Vagina (tissue), 2 donors: ENCODE results near the gene PARN. TPM values are rescaled to one million over a fixed set of nuclear protein-coding genes. Genes with fewer than 3 reads are reported as not detected.
"Not testable (repeated sequence)": the region's sequence is repeated elsewhere in the genome, so short reads cannot be mapped to it uniquely, and the experiment has no call there.

ENCODE experiments used
- DNase-seq, 2 donors: peaks; one replicate each; pipeline ENCODE4 v3.0.0-alpha.2; 2017; ENCODE audit errors: extremely low spot score in 2 of 2
- H3K27ac ChIP-seq: fragments of 200-600 bp; sonication (generic); one replicate; pipeline ENCODE4 v1.5.1; 2019
- H3K27me3 ChIP-seq: fragments of 200-600 bp; sonication (generic); one replicate; pipeline ENCODE4 v1.5.1; 2019
- H3K36me3 ChIP-seq, 2 donors: fragments of 200-600 bp; sonication (generic); one replicate each; pipeline ENCODE4 v1.5.1; 2017 to 2019
- H3K4me1 ChIP-seq: fragments of 200-600 bp; sonication (generic); one replicate; pipeline ENCODE4 v1.5.1; 2019
- H3K4me3 ChIP-seq, 2 donors: fragments of 200-600 bp; sonication (generic); 1 replicate in 1 of 2; 2 replicates in 1 of 2; pipeline ENCODE4 v1.5.1; 2016 to 2019
- H3K9me3 ChIP-seq: fragments of 200-600 bp; sonication (generic); one replicate; pipeline ENCODE4 v1.5.1; 2019
- POLR2A ChIP-seq, 2 donors: fragments of 450-650 bp; IDR thresholded peaks; one replicate each; pipeline ENCODE4 v1.6.1; 2017; ENCODE audit warnings: antibody characterized with exemption in 2 of 2, mild to moderate bottlenecking in 2 of 2, moderate library complexity in 2 of 2
- POLR2AphosphoS5 ChIP-seq, 2 donors: sonication (generic); formaldehyde crosslinking; IDR thresholded peaks; one replicate each; pipeline ENCODE4 v1.9.0; 2017; ENCODE audit warnings: antibody characterized with exemption in 2 of 2, mild to moderate bottlenecking in 2 of 2, low read depth in 1 of 2; ENCODE audit not compliant: insufficient read depth in 1 of 2
- intact Hi-C: fragments of 100-400 bp; cut with DNase I; formaldehyde crosslinking; loops from one replicate; pipeline ENCODE4 v1.15.1; 2023
- total RNA-seq: library from RNA; depleted of rRNA; stranded (reverse); fragments of >200 nt; gene quantifications from one replicate; pipeline ENCODE4 v1.2.3, GENCODE V29; 2016
- TF ChIP-seq, protein P1 (sequence below), 3 experiments: fragments of 450-650 bp in 2 of 3; fragments of 200-600 bp in 1 of 3; sonication (generic) in 1 of 3; IDR thresholded peaks; one replicate each; pipeline ENCODE4 v1.5.1; 2017 to 2019; ENCODE audit warnings: antibody characterized with exemption in 3 of 3, mild to moderate bottlenecking in 2 of 3, moderate library complexity in 2 of 3

The PARN gene
- total RNA-seq, 1 donor from 2014 or later = 39.3 TPM

DNA sequence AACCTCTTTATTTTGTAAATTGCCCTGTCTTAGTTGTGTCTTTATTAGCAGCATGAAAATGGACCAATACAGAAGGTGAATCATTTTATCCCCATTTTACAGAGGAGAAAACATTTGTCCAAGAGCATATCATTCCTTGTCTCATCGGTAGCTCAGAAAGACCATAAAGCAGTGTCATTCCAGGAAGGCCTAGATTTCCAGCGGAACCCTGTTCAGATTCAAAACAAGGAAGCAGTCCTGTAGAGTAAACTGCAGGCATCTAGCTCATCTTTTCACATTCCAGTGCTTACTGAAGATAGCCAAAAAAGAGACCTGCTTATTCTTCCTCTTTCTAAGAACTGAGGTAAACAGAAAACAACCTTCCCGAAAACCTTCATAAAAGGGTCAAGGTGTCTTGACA lies 54.0 kb downstream of the PARN start:
- Histone ChIP-seq H3K36me3 (peaks cover 0 to 45% of the 10 kb centered on the region in 2 donors), H3K4me3 (no peak overlapping the region), H3K27me3 (no peaks in the 10 kb centered on the region), H3K9me3 (no peaks in the 10 kb centered on the region), H3K27ac (no peak overlapping the region), H3K4me1 (no peaks in the 10 kb centered on the region)
- intact Hi-C loops = no loop called here
- TF ChIP-seq POLR2AphosphoS5 (IDR thresholded peaks at IDR 0.05; ENCODE audit: insufficient read depth in 1 of 2, low read depth in 1 of 2) = no peak
- TF ChIP-seq, protein P1, sequence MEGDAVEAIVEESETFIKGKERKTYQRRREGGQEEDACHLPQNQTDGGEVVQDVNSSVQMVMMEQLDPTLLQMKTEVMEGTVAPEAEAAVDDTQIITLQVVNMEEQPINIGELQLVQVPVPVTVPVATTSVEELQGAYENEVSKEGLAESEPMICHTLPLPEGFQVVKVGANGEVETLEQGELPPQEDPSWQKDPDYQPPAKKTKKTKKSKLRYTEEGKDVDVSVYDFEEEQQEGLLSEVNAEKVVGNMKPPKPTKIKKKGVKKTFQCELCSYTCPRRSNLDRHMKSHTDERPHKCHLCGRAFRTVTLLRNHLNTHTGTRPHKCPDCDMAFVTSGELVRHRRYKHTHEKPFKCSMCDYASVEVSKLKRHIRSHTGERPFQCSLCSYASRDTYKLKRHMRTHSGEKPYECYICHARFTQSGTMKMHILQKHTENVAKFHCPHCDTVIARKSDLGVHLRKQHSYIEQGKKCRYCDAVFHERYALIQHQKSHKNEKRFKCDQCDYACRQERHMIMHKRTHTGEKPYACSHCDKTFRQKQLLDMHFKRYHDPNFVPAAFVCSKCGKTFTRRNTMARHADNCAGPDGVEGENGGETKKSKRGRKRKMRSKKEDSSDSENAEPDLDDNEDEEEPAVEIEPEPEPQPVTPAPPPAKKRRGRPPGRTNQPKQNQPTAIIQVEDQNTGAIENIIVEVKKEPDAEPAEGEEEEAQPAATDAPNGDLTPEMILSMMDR (IDR thresholded peaks at IDR 0.05) = no peak
- no peak for TF ChIP-seq POLR2A (IDR thresholded peaks at IDR 0.05)
- no peak for DNase-seq

- DNase-seq, intact Hi-C loops, H3K27me3 ChIP-seq, H3K4me3 ChIP-seq, H3K4me1 ChIP-seq, H3K27ac ChIP-seq, H3K9me3 ChIP-seq: not testable (repeated sequence)
- H3K36me3 ChIP-seq = peaks cover 0 to 33% of the 10 kb centered on the region in 2 donors
Observed at GRCh38 chr16:14574698-14575415, 55.2 kb downstream of the PARN start.

DNA sequence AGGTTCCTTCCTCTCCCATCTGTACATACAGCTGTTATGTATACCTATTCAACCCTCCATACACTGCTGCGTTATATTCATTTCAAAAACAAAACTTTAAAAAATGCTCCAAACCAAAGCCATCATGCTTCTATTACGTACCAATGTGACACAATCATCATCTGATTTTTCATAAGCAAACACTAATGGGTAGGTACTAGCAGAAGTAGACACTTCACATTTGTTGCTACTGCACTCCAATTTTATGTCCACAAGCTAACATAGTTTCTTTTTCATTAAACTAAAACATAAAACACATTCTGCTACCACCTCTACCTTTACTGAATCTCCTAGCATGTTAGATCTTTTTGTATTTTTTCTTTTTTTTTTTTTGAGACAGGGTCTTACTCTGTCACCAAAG lies 57.5 kb downstream of the PARN start:
- Histone ChIP-seq H3K27ac (no peak overlapping the region), H3K27me3 (no peaks in the 10 kb centered on the region), H3K4me1 (no peaks in the 10 kb centered on the region), H3K4me3 (no peak overlapping the region), H3K36me3 (peaks cover 0 to 17% of the 10 kb centered on the region in 2 donors), H3K9me3 (no peaks in the 10 kb centered on the region)
- no peak for DNase-seq
- TF ChIP-seq POLR2A (IDR thresholded peaks at IDR 0.05) = no peak
- no peak for TF ChIP-seq POLR2AphosphoS5 (IDR thresholded peaks at IDR 0.05; ENCODE audit: insufficient read depth in 1 of 2, low read depth in 1 of 2)
- TF ChIP-seq, protein P1 (IDR thresholded peaks at IDR 0.05) = no peak
- intact Hi-C loops = no loop called here

GRCh38 chr16:14569213-14569612 lies 60.8 kb downstream of the PARN start:
- no peak overlapping the region for H3K4me3 ChIP-seq
- no peaks in the 10 kb centered on the region for H3K36me3 ChIP-seq
- H3K9me3 ChIP-seq = no peaks in the 10 kb centered on the region
- no peaks in the 10 kb centered on the region for H3K27me3 ChIP-seq
- no peak for DNase-seq
- H3K4me1 ChIP-seq = peaks cover 14% of the 10 kb centered on the region
- H3K27ac ChIP-seq = no peak overlapping the region
- TF ChIP-seq, protein P1 (IDR thresholded peaks at IDR 0.05) = no peak
- TF ChIP-seq POLR2AphosphoS5 (IDR thresholded peaks at IDR 0.05; ENCODE audit: insufficient read depth in 1 of 2, low read depth in 1 of 2) = no peak
- no peak for TF ChIP-seq POLR2A (IDR thresholded peaks at IDR 0.05)
- intact Hi-C loops = no loop called here

DNA sequence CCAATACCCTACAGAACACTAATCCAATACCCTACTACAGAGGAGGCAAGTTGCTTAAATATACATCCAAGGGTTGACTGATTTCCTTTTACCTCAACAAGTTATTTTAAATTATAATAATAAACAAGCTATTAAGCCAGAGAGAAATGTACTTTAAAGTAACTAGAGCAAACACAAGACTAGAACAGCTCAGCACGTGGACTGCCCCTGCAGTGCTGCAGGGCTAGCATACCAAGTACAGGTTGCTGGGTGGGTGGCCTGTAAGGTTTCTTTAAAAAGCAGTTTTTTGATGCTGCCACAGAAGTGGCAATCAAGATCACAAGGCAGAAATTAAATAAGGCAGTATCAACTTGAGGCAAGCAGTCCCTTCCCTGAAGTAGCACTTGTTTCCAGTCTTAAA lies 63.5 kb downstream of the PARN start:
- no peaks in the 10 kb centered on the region for H3K27me3 ChIP-seq
- H3K36me3 ChIP-seq = no peaks in the 10 kb centered on the region
- H3K4me1 ChIP-seq = peaks cover 21% of the 10 kb centered on the region
- DNase-seq = no peak
- TF ChIP-seq POLR2A (IDR thresholded peaks at IDR 0.05) (no peak), POLR2AphosphoS5 (IDR thresholded peaks at IDR 0.05; ENCODE audit: insufficient read depth in 1 of 2, low read depth in 1 of 2) (no peak)
- TF ChIP-seq, protein P1 (IDR thresholded peaks at IDR 0.05) = no peak
- no peak overlapping the region for H3K27ac ChIP-seq
- no peak overlapping the region for H3K4me3 ChIP-seq
- no peaks in the 10 kb centered on the region for H3K9me3 ChIP-seq
- intact Hi-C loops = no loop called here
